Mononuclear cell (primary cell): ENCODE results near the gene MRPL14. TPM values are rescaled to one million over a fixed set of nuclear protein-coding genes. Genes with fewer than 3 reads are reported as not detected.
"Not testable (repeated sequence)": the region's sequence is repeated elsewhere in the genome, so short reads cannot be mapped to it uniquely, and the experiment has no call there.

Source experiments
- H3K27me3 ChIP-seq: 2 replicates; pipeline ENCODE4 v1.6.0; 2011; ENCODE audit warnings: low read length, control low read depth; ENCODE audit not compliant: insufficient read depth
- H3K4me1 ChIP-seq: 2 replicates; pipeline ENCODE4 v1.5.1; 2011; ENCODE audit warnings: mild to moderate bottlenecking, low read length, control low read depth; ENCODE audit not compliant: insufficient read depth
- H3K4me3 ChIP-seq: 2 replicates; pipeline ENCODE4 v1.5.1; 2011; ENCODE audit warnings: mild to moderate bottlenecking, low read length, moderate library complexity
- H3K9me3 ChIP-seq: 2 replicates; pipeline ENCODE4 v1.5.1; 2011; ENCODE audit warnings: low read depth, mild to moderate bottlenecking, control low read depth, low read length
- total RNA-seq: library from RNA; depleted of rRNA; stranded (reverse); fragments of >200 nt; gene quantifications from one replicate; pipeline ENCODE4 v1.2.3, GENCODE V29; 2012

Gene MRPL14
- total RNA-seq, 1 donor = 10.3 TPM

DNA sequence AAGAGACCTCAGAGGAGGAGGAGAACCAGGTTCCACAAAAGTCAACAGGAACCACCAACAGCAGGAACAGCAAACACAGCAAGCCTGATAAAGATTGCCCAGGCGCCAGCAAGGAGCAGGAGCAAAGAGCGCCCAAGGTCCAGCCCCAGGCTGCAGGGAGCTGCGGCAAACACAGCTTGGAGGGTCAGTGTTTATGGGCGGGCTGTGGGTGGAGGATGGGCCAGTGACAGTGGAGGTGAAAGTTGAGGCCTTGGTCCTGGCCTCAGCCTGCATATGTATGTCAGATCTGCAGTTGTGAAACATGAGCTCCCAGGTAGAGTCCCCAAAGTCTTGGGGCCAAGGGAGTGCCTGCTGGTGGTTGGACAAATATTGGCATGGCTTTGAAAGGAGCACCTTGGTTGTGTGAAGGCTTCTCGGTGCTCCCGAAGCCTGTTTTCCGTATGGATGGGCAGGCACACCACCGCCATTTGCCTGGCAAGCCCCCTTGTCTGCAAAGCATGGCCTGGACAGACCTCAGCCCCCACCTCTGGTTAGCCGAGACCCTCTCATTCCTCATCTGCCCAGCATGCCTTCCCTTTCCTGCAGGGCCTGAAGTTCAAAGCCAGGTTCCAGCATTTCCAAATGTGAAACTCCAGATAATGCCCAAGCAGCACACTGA is 29.4 kb upstream of the MRPL14 start:
- Histone ChIP-seq H3K27me3 (no peaks in the 10 kb centered on the region), H3K4me3 (no peak overlapping the region), H3K9me3 (no peaks in the 10 kb centered on the region), H3K4me1 (peaks cover 3% of the 10 kb centered on the region)

- no peaks in the 10 kb centered on the region for H3K27me3 ChIP-seq
- H3K9me3 ChIP-seq = no peaks in the 10 kb centered on the region
- no peak overlapping the region for H3K4me3 ChIP-seq
Observed at GRCh38 chr6:44154067-44154466, 26.8 kb upstream of the MRPL14 start.

GRCh38 chr6:44152533-44152932 is 25.3 kb upstream of the MRPL14 start:
- Histone ChIP-seq H3K9me3 (no peaks in the 10 kb centered on the region), H3K4me1 (peaks cover 4% of the 10 kb centered on the region), H3K27me3 (no peaks in the 10 kb centered on the region), H3K4me3 (no peak overlapping the region)

More at GRCh38 chr6:44154067-44154466, 26.8 kb upstream of the MRPL14 start:
- H3K4me1 ChIP-seq = peaks cover 4% of the 10 kb centered on the region

DNA sequence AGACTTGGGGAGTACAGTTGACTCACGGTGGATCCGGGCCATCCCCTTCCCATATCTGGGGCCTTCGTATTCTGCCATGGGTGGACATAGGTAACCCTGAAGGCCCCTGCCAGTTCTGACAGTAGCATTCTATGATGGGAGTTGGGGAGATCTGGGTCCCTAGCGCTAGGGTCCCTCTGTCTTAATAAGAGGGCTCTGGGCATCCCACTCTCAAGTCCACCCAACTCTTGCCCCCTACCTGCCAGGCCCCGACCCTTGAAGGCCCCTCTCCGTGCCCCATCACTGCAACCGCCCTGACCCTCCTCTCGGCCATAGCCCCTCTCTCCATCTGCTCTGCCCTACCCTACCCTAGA is 24.8 kb upstream of the MRPL14 start:
- H3K9me3 ChIP-seq = no peaks in the 10 kb centered on the region
- no peak overlapping the region for H3K4me3 ChIP-seq
- peaks cover 4% of the 10 kb centered on the region for H3K4me1 ChIP-seq
- no peaks in the 10 kb centered on the region for H3K27me3 ChIP-seq

- Histone ChIP-seq H3K4me1 (peaks cover 4% of the 10 kb centered on the region), H3K27me3 (no peaks in the 10 kb centered on the region), H3K4me3 (no peak overlapping the region), H3K9me3 (no peaks in the 10 kb centered on the region)
Observed at GRCh38 chr6:44151348-44152108, 24.3 kb upstream of the MRPL14 start.

GRCh38 chr6:44150317-44150917 is 23.2 kb upstream of the MRPL14 start:
- Histone ChIP-seq H3K9me3 (no peaks in the 10 kb centered on the region), H3K4me3 (no peak overlapping the region), H3K27me3 (no peaks in the 10 kb centered on the region), H3K4me1 (peaks cover 4% of the 10 kb centered on the region)

DNA sequence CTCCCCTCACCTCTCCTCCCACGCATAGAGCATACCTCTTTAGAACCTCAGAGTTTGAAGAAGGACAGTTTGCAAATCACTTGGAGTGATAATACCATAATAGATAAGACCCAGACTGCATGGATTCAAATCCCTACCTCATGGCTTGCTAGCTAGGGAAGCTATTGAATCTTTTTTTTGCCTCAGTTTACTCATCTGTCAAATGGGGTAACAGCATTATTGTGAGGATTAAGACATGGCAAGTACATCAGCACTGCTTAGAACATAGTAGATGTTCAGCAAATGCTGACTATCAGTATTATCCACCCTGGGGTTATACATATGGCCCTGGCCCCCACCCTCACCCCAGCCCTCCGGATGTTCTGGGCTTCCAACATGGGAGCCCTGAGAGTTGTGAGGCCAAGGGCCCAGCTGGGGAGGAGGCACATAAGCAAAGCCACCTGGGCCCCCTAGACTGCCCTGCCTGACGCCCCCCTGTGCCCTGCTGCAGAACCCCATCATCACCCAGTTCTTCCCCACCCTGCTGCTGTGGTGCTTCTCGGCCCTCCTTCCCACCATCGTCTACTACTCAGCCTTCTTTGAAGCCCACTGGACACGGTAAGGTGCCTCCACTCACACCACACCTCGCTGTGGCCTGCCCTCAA is 22.2 kb upstream of the MRPL14 start:
- H3K4me3 ChIP-seq = no peak overlapping the region
- peaks cover 4% of the 10 kb centered on the region for H3K4me1 ChIP-seq
- no peaks in the 10 kb centered on the region for H3K27me3 ChIP-seq
- no peaks in the 10 kb centered on the region for H3K9me3 ChIP-seq

DNA sequence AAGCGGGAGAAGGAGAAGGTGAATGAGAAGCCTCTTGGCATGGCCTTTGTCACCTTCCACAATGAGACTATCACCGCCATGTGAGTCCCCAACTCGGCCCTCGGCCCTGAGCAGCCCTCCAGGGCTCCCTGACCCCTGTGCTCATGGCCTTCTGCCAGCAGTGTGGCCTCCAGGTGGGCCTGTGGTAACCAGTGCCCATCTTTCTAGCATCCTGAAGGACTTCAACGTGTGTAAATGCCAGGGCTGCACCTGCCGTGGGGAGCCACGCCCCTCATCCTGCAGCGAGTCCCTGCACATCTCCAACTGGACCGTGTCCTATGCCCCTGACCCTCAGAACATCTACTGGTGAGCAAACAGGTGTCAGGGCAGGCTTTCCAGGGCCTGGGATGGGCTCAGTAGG is 21.1 kb upstream of the MRPL14 start:
- Histone ChIP-seq H3K4me1 (peaks cover 4% of the 10 kb centered on the region), H3K27me3 (no peaks in the 10 kb centered on the region), H3K9me3 (no peaks in the 10 kb centered on the region), H3K4me3 (no peak overlapping the region)

DNA sequence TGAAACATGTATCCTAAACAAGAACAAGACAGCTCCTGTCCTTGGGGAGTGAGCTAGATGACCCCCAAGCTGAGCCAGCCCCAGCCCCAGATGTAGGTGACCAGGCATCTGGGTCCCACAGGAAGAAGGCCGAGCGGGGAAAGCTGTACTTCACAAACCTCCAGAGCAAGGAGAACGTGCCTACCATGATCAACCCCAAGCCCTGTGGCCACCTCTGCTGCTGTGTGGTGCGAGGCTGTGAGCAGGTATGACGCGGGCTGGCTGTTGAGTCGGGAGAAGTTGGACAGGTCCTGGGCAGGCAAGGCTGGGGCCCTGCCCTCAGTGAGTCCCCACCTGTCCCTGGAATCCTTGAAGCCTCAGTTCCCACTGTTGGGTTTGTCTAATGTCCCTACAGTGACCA is 20.0 kb upstream of the MRPL14 start:
- H3K9me3 ChIP-seq = no peaks in the 10 kb centered on the region
- H3K4me3 ChIP-seq = no peak overlapping the region
- no peaks in the 10 kb centered on the region for H3K27me3 ChIP-seq
- peaks cover 4% of the 10 kb centered on the region for H3K4me1 ChIP-seq

GRCh38 chr6:44146685-44147084 is 19.4 kb upstream of the MRPL14 start:
- Histone ChIP-seq H3K4me1 (peaks cover 2% of the 10 kb centered on the region), H3K4me3 (no peak overlapping the region), H3K9me3 (no peaks in the 10 kb centered on the region), H3K27me3 (no peaks in the 10 kb centered on the region)

DNA sequence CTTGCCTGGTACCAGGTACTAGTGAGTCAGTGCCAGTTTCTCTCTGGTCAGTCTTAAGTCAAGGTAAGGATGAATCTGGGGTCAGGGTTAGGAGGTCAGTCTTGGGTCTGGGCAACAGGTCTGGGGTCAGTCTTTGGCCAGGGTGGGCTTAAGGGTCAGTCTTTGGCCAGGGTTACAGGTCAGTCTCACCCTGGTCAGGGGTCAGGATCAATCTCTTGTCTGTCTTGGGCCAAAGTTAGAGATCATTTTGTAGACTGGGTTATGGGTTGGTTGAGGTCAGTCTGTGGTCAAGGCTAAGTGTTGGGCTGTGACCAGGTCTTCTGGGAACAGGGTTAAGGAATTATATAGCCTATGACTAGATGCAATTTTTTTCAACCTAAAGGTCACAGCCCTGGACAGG is 18.6 kb upstream of the MRPL14 start:
- H3K27me3 ChIP-seq = no peaks in the 10 kb centered on the region
- H3K9me3 ChIP-seq = no peaks in the 10 kb centered on the region
- H3K4me1 ChIP-seq = no peaks in the 10 kb centered on the region
- no peak overlapping the region for H3K4me3 ChIP-seq

- not testable (repeated sequence) for H3K4me1 ChIP-seq
Observed at GRCh38 chr6:44144536-44144935, 17.3 kb upstream of the MRPL14 start.

DNA sequence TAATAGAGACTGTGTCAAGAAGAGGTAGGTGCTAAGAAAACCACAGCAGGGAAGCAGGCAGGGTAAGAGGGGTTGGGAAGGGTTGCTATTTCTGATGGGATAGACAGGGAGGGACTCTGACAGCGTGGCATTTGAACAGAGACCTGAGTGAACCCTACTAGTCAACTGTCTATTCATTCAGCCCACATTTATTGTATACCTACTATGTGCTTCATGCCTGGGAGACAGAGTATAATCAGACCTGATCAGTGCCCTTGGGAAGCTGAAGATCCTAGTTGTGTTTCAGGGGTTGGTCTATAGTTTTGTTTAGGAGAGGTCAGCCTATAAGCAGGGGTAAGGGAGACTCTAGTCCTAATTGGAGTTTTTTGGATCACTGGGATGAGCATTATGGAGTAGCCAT is 16.5 kb upstream of the MRPL14 start:
- Histone ChIP-seq H3K9me3 (no peaks in the 10 kb centered on the region), H3K4me3 (no peak overlapping the region), H3K4me1 (no peaks in the 10 kb centered on the region), H3K27me3 (no peaks in the 10 kb centered on the region)

More at GRCh38 chr6:44144536-44144935, 17.3 kb upstream of the MRPL14 start:
- not testable (repeated sequence) for H3K27me3 ChIP-seq, H3K9me3 ChIP-seq, H3K4me3 ChIP-seq

GRCh38 chr6:44142835-44143234 is 15.6 kb upstream of the MRPL14 start:
- no peak overlapping the region for H3K4me3 ChIP-seq
- H3K4me1 ChIP-seq = no peaks in the 10 kb centered on the region
- no peaks in the 10 kb centered on the region for H3K27me3 ChIP-seq
- no peaks in the 10 kb centered on the region for H3K9me3 ChIP-seq

DNA sequence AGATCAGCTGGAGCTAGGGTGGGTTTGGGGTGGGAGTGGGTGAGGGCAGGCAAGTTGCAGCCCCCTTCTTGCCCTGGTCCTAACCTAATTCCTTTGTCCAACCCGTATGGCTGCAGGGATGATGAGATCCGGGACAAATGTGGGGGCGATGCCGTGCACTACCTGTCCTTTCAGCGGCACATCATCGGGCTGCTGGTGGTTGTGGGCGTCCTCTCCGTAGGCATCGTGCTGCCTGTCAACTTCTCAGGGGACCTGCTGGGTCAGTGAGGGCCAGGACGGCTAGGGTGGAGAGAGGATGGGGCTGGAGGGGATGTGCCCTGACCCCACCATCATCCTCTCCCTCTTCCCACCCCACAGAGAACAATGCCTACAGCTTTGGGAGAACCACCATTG is 12.1 kb upstream of the MRPL14 start:
- Histone ChIP-seq H3K27me3 (no peaks in the 10 kb centered on the region), H3K4me3 (no peak overlapping the region)

More for the DNA sequence above, 12.1 kb upstream of the MRPL14 start:
- Histone ChIP-seq H3K4me1 (no peaks in the 10 kb centered on the region), H3K9me3 (no peaks in the 10 kb centered on the region)
